OCI-LY1 (cell line): ENCODE data around the gene CD302.

Experiments
- EZH2 ChIP-seq: fragments of 200-600 bp; sonication (generic), shearing (Covaris generic); IDR thresholded peaks from 2 replicates; pipeline ENCODE4 v1.8.0; 2017; ENCODE audit warnings: borderline replicate concordance, mixed run types, mild to moderate bottlenecking, antibody characterized with exemption, low read length, moderate library complexity, mixed read lengths
- TF ChIP-seq, protein P1 (sequence below): fragments of 200-600 bp; sonication (generic), shearing (Covaris generic); IDR thresholded peaks from 2 replicates; pipeline ENCODE4 v1.5.1; 2017; ENCODE audit warnings: mild to moderate bottlenecking, antibody characterized with exemption, low read length, moderate library complexity, mixed read lengths

DNA sequence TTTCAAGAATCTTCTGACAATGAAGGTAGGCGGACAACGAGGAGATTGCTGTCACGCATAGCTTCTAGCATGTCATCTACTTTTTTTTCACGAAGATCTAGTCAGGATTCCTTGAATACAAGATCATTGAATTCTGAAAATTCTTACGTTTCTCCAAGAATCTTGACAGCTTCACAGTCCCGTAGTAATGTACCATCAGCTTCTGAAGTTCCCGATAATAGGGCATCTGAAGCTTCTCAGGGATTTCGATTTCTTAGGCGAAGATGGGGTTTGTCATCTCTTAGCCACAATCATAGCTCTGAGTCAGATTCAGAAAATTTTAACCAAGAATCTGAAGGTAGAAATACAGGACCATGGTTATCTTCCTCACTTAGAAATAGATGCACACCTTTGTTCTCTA, 49.9 kb downstream of the CD302 start:
- no peak for TF ChIP-seq EZH2
- TF ChIP-seq, protein P1, sequence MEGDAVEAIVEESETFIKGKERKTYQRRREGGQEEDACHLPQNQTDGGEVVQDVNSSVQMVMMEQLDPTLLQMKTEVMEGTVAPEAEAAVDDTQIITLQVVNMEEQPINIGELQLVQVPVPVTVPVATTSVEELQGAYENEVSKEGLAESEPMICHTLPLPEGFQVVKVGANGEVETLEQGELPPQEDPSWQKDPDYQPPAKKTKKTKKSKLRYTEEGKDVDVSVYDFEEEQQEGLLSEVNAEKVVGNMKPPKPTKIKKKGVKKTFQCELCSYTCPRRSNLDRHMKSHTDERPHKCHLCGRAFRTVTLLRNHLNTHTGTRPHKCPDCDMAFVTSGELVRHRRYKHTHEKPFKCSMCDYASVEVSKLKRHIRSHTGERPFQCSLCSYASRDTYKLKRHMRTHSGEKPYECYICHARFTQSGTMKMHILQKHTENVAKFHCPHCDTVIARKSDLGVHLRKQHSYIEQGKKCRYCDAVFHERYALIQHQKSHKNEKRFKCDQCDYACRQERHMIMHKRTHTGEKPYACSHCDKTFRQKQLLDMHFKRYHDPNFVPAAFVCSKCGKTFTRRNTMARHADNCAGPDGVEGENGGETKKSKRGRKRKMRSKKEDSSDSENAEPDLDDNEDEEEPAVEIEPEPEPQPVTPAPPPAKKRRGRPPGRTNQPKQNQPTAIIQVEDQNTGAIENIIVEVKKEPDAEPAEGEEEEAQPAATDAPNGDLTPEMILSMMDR: no peak
